Inferior parietal cortex (tissue), 1 donor: ENCODE data around the gene VEZF1.

Experiments
- DNase-seq: peaks from one replicate; pipeline ENCODE4 v3.0.0-alpha.2; 2016; ENCODE audit errors: extremely low spot score

VEZF1 gene

DNA sequence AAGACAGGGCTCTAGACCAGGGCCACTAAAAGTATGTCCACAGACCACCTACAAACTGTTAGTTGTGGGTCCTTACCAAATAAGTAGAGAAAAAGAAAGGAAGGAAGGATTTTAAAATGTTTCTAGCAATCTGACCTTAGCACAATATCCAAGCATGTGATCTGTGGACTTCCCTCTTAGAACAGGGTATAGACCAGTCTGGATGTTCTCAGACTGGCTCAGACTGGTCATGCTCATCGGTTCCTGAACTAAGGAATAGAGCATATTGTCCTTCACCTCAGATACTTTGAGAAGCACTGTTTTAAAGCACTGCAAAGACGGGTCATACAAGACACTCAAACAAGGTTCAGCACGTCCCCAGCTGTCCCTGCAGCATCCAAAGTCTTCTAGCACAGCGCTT, 58.7 kb downstream of the VEZF1 start:
- no peak for DNase-seq

DNA sequence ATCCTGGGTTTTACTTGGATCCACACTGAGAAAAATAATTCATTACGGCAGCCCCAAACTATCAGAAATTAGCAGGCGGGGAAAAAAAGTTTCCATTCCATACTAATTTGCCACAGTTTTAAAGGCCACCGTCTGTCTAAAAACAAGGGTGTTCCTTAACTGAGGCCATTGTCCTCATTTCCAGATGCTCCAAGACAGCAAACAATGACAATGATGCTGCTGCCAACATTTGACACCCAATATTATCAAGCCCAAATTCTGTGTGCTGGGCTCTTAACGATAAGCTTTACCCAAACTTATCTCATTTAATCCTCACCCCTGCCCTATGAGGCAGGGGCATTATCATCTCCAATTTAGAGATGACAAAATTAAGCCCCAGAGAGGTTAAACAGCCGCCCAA, 59.1 kb downstream of the VEZF1 start:
- DNase-seq = peak; percentile 59

DNA sequence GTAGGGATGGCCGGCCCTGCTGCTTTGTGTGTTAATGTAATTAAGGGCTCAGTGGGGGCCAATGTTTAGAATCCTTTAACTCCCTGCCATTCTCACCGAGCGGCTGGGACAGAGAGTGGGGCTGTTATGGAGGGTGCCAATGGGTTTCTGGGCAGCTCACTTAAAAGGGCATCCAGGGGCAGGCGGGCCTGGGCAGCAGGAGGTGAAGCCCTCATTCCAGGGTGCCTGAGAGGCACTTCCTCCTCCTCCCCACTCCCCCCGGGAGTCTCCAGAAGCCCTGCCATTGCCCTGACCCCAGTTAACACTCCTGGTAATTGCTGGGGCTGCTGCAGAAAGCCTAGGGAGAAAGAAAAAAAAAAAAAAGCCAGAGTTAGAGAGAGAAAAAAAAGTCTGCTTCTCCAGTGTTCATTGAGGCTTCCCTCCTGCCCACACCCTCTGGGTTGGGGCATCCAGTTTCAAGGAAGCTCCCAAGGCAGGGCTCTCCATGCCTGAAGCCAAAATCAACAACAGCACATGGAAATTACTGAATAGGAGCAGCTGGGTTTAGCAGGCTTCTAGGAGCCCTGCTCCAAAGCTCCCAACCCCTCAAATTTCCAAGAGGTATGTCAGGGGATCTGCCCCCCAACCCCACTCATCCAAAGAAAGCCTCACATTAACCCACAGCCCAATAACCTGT, 60.9 kb downstream of the VEZF1 start:
- DNase-seq = no peak

DNA sequence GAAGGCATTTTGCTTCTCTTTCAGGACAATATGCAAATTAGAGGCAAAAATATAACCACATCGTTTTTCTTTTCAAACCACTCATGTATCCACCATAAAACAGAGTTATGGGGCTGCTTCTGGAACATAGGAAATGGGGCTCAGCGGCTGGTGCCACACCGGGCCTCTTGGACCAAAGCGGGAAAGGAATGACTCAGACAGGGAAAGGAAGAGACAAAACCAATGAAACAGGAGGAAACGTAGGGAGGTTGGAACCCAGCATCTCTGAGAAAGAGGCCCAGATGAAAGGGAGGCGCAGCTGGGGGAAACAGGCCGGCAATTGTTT, 61.4 kb downstream of the VEZF1 start:
- peak; percentile 58 for DNase-seq

DNA sequence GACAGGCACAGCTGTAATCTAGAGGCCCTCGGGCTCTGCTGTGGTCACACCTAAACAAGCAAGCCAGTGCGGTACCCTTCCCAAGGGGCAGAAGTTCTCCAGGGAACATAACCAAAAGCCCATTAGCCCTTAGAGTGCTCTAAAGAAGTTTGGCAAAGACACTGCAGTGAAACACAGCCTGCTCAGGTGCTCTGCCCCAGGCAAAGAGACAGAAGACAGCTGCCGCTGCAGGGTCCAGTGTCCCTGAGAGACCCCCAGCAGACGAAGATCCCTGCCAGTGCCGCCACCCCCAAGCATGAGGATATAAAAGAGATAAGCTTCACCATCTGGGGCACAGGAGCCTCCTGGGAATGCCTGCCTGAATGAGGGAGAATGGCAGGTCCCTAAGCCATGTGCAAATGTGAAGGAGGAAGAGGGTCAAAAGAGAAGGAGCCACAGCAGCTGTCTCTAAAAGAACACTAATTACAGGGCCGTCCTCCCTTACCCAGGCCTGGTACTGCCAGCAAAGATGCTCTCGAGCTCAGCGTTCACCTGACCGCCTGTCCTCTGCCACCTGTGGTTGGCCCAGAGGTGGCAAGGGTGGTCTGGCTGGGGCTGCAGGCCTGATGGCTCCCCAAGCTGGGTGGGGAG, 62.6 kb downstream of the VEZF1 start:
- no peak for DNase-seq

DNA sequence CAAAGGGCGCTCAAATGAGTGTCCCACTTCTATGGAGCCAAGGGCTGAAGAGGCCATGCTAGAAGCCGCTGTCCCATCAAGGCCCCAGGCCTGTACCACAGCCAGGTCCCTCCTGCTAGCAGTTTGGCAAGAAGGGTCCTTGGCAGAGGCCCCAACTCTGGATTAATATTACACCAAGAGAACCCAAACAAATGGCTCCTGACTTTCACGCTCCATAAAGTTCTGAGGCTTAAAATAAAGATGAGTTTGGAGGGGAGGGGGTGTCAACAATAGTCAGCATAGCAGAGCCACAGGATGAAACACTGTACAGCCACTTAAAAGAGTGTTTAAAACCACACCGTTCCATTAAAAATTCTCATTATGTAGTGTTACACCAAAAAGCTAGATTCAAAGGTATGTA, 63.4 kb downstream of the VEZF1 start:
- no peak for DNase-seq
